ENCODE results near the gene XRCC4. TPM values are rescaled to one million over a fixed set of nuclear protein-coding genes. Genes with fewer than 3 reads are reported as not detected.

XRCC4 gene
- total and polyA plus RNA-seq, 2 of the 8 experiments (the other 6 are each of a cell fraction or from before 2014, with no cell fraction given) = 3.0 to 8.3 TPM

- TF ChIP-seq ATF3 (IDR thresholded peaks at IDR 0.05; ENCODE audit: insufficient read depth, low read depth, low read length) = no peak
Measured at GRCh38 chr5:83076742-83077661, at the start of gene XRCC4, which contains the start of gene TMEM167A (continued).
